A673 (cell line): ENCODE measurements around the gene NIFK. TPM values are rescaled to one million over a fixed set of nuclear protein-coding genes. Genes with fewer than 3 reads are reported as not detected.
"Not testable (repeated sequence)": the region's sequence is repeated elsewhere in the genome, so short reads cannot be mapped to it uniquely, and the experiment has no call there.

Source experiments
- BruUV-seq: library from RNA; stranded (reverse); fragments of 400-500 nt; replicated peaks from 2 replicates; lab custom pipeline; 2021; lab: Mats Ljungman, UMichigan
- CTCF ChIA-PET: fragments of 300-600 bp; sonication (Branson Sonifier 250); formaldehyde crosslinking; loops from one replicate; lab custom pipeline; 2022; ENCODE audit warnings: antibody characterized with exemption; lab: Charles Lee
- POLR2A ChIA-PET: fragments of 300-600 bp; sonication (Branson Sonifier 250); formaldehyde crosslinking; loops from one replicate; lab custom pipeline; 2022; ENCODE audit warnings: antibody characterized with exemption; ENCODE audit not compliant: low non-redundant PET; lab: Charles Lee
- DNase-seq: peaks from one replicate; pipeline ENCODE4 v3.0.0-alpha.2; 2015; ENCODE audit warnings: low spot score
- H3K27ac ChIP-seq: fragments of 200-600 bp; sonication (generic); 2 replicates; pipeline ENCODE4 v1.5.1; 2016; ENCODE audit warnings: mixed run types, low read depth, mild to moderate bottlenecking, mixed read lengths, antibody characterized with exemption, low read length; ENCODE audit not compliant: poor library complexity, severe bottlenecking
- H3K27me3 ChIP-seq: fragments of 200-600 bp; sonication (generic); replicated peaks from 2 replicates; pipeline ENCODE4 v1.6.1; 2017; ENCODE audit warnings: mixed run types, low read depth, mild to moderate bottlenecking, mixed read lengths, antibody characterized with exemption, low read length; ENCODE audit not compliant: insufficient read depth, poor library complexity
- H3K36me3 ChIP-seq: fragments of 200-600 bp; sonication (generic); 2 replicates; pipeline ENCODE4 v1.6.1; 2016; ENCODE audit warnings: mixed run types, mild to moderate bottlenecking, mixed read lengths, antibody characterized with exemption, low read length; ENCODE audit not compliant: insufficient read depth, poor library complexity, severe bottlenecking
- H3K4me1 ChIP-seq: fragments of 200-600 bp; sonication (generic); 2 replicates; pipeline ENCODE4 v1.6.1; 2017; ENCODE audit warnings: mixed run types, mild to moderate bottlenecking, mixed read lengths, antibody characterized with exemption, low read length; ENCODE audit not compliant: insufficient read depth, poor library complexity, severe bottlenecking
- H3K4me3 ChIP-seq: fragments of 200-600 bp; sonication (generic); 2 replicates; pipeline ENCODE4 v1.5.1; 2016; ENCODE audit warnings: low read depth, mixed run types, mild to moderate bottlenecking, mixed read lengths, low read length; ENCODE audit not compliant: poor library complexity, severe bottlenecking
- H3K9me3 ChIP-seq: fragments of 200-600 bp; sonication (generic); 2 replicates; pipeline ENCODE4 v1.6.1; 2016; ENCODE audit warnings: mixed run types, low read depth, mild to moderate bottlenecking, mixed read lengths, antibody characterized with exemption, low read length; ENCODE audit not compliant: poor library complexity, severe bottlenecking
- CTCF ChIP-seq: fragments of 300-800, 200-600 bp; sonication (generic); conservative IDR thresholded peaks from 2 replicates; pipeline ENCODE4 v1.5.1; 2017; ENCODE audit warnings: low read depth, mild to moderate bottlenecking, antibody characterized with exemption, low read length, moderate library complexity, mixed read lengths
- EZH2 ChIP-seq: fragments of 200-600 bp; sonication (generic); IDR thresholded peaks from 2 replicates; pipeline ENCODE4 v1.6.1; 2017; ENCODE audit warnings: borderline replicate concordance, low read depth, mild to moderate bottlenecking, mixed read lengths, antibody characterized with exemption, low read length; ENCODE audit not compliant: poor library complexity, severe bottlenecking
- intact Hi-C: fragments of 100-400 bp; cut with micrococcal nuclease; formaldehyde crosslinking; loops from one replicate; pipeline ENCODE4 v1.10.0; 2022; ENCODE audit not compliant: unreplicated experiment
- total RNA-seq: library from RNA; stranded (reverse); gene quantifications from 2 replicates; pipeline ENCODE4 v1.2.3, GENCODE V29; 2021

The NIFK gene
- total RNA-seq, 1 experiment from 2014 or later = 97.4 TPM

- Histone ChIP-seq H3K27ac (no peak overlapping the region), H3K9me3 (no peaks in the 10 kb centered on the region), H3K4me3 (no peak overlapping the region), H3K36me3 (no peaks in the 10 kb centered on the region), H3K27me3 (no peaks in the 10 kb centered on the region), H3K4me1 (peaks cover 3% of the 10 kb centered on the region)
- BruUV-seq = no TSS peak
- intact Hi-C loops = no loop called here
- no peak for TF ChIP-seq EZH2
- no peak for TF ChIP-seq CTCF
- no peak for DNase-seq
- ChIA-PET POLR2A (no interaction called here), CTCF (no interaction called here)
Observed at GRCh38 chr2:121695171-121695451, 41.6 kb downstream of the NIFK start.

GRCh38 chr2:121694398-121695170 lies 42.1 kb downstream of the NIFK start:
- intact Hi-C loops = no loop called here
- no peaks in the 10 kb centered on the region for H3K27me3 ChIP-seq
- CTCF ChIA-PET = no interaction called here
- no TSS peak for BruUV-seq
- H3K4me1 ChIP-seq = peaks cover 5% of the 10 kb centered on the region
- TF ChIP-seq CTCF (no peak), EZH2 (no peak)
- POLR2A ChIA-PET = no interaction called here
- H3K9me3 ChIP-seq = no peaks in the 10 kb centered on the region
- DNase-seq = no peak
- H3K27ac ChIP-seq = no peak overlapping the region
- H3K4me3 ChIP-seq = no peak overlapping the region
- no peaks in the 10 kb centered on the region for H3K36me3 ChIP-seq

GRCh38 chr2:121690572-121690971 lies 46.1 kb downstream of the NIFK start:
- H3K27me3 ChIP-seq, intact Hi-C loops, H3K36me3 ChIP-seq, CTCF ChIA-PET, BruUV-seq, H3K4me1 ChIP-seq, H3K4me3 ChIP-seq, DNase-seq, H3K9me3 ChIP-seq, POLR2A ChIA-PET, H3K27ac ChIP-seq: not testable (repeated sequence)

GRCh38 chr2:121690095-121690494 lies 46.6 kb downstream of the NIFK start:
- Histone ChIP-seq H3K4me1 (peaks cover 7% of the 10 kb centered on the region), H3K9me3 (no peaks in the 10 kb centered on the region), H3K4me3 (no peak overlapping the region), H3K27ac (no peak overlapping the region), H3K27me3 (no peaks in the 10 kb centered on the region), H3K36me3 (no peaks in the 10 kb centered on the region)
- ChIA-PET CTCF (no interaction called here), POLR2A (no interaction called here)
- peak; percentile 36 for DNase-seq
- BruUV-seq = no TSS peak
- TF ChIP-seq EZH2 (no peak), CTCF (no peak)
- intact Hi-C loops = no loop called here
